MM.1S (cell line): Measurements from ENCODE around the gene MYCL.

ENCODE experiments used
- DNase-seq: peaks from one replicate; pipeline ENCODE4 v3.0.0-alpha.2; 2015
- H2AFZ ChIP-seq: fragments of 300-600 bp; sonication (generic); 2 replicates; pipeline ENCODE4 v1.6.0; 2016; ENCODE audit warnings: antibody characterized with exemption, low read length
- H3F3A ChIP-seq: fragments of 300-600 bp; sonication (generic); 2 replicates; pipeline ENCODE4 v1.6.1; 2016; ENCODE audit warnings: mild to moderate bottlenecking, antibody characterized with exemption, low read length, moderate library complexity, mixed read lengths; ENCODE audit not compliant: insufficient read depth
- H3K27ac ChIP-seq: fragments of 300-600 bp; sonication (generic); 2 replicates; pipeline ENCODE4 v1.5.1; 2016; ENCODE audit warnings: mild to moderate bottlenecking, low read length
- H3K27me3 ChIP-seq: fragments of 300-600 bp; sonication (generic); replicated peaks from 2 replicates; pipeline ENCODE4 v1.6.0; 2016; ENCODE audit warnings: low read length; ENCODE audit not compliant: insufficient read depth
- H3K36me3 ChIP-seq: fragments of 300-600 bp; sonication (generic); replicated peaks from 2 replicates; pipeline ENCODE4 v1.6.1; 2016; ENCODE audit warnings: mild to moderate bottlenecking, low read length, mixed read lengths; ENCODE audit not compliant: insufficient read depth
- H3K4me1 ChIP-seq: fragments of 300-600 bp; sonication (generic); 2 replicates; pipeline ENCODE4 v1.6.1; 2016; ENCODE audit warnings: low read length, mixed read lengths
- H3K4me2 ChIP-seq: fragments of 300-600 bp; sonication (generic); 2 replicates; pipeline ENCODE4 v1.6.0; 2016; ENCODE audit warnings: low read depth, low read length
- H3K4me3 ChIP-seq: fragments of 300-600 bp; sonication (generic); 2 replicates; pipeline ENCODE4 v1.5.1; 2016; ENCODE audit warnings: low read length, mixed read lengths
- H3K79me2 ChIP-seq: fragments of 300-600 bp; sonication (generic); 2 replicates; pipeline ENCODE4 v1.6.1; 2016; ENCODE audit warnings: mixed run types, low read length, mixed read lengths
- H3K9ac ChIP-seq: fragments of 300-600 bp; sonication (generic); 2 replicates; pipeline ENCODE4 v1.6.1; 2016; ENCODE audit warnings: low read length, mixed read lengths
- H3K9me2 ChIP-seq: fragments of 300-600 bp; sonication (generic); replicated peaks from 2 replicates; pipeline ENCODE4 v1.6.1; 2016; ENCODE audit warnings: mild to moderate bottlenecking, low read length, mixed read lengths; ENCODE audit not compliant: insufficient read depth
- H3K9me3 ChIP-seq: fragments of 300-600 bp; sonication (generic); replicated peaks from 2 replicates; pipeline ENCODE4 v1.6.1; 2016; ENCODE audit warnings: mild to moderate bottlenecking, low read length, mixed read lengths; ENCODE audit not compliant: insufficient read depth
- H4K20me1 ChIP-seq: fragments of 300-600 bp; sonication (generic); 2 replicates; pipeline ENCODE4 v1.6.1; 2016; ENCODE audit warnings: mild to moderate bottlenecking, low read length, moderate library complexity, mixed read lengths; ENCODE audit not compliant: insufficient read depth
- EZH2 ChIP-seq: fragments of 300-600 bp; sonication (generic); optimal IDR thresholded peaks from 2 replicates; pipeline ENCODE3; 2017; ENCODE audit warnings: low read depth, mild to moderate bottlenecking, antibody characterized with exemption, low read length, mixed read lengths
- EZH2phosphoT487 ChIP-seq: fragments of 300-600 bp; sonication (generic); IDR thresholded peaks from 2 replicates; pipeline ENCODE4 v1.6.1; 2018; ENCODE audit warnings: antibody characterized with exemption, low read length
- TF ChIP-seq, protein P1 (sequence below): fragments of 300-600 bp; sonication (generic); IDR thresholded peaks from 2 replicates; pipeline ENCODE4 v1.5.1; 2016; ENCODE audit warnings: antibody characterized with exemption, low read length, mixed read lengths

The MYCL gene

DNA sequence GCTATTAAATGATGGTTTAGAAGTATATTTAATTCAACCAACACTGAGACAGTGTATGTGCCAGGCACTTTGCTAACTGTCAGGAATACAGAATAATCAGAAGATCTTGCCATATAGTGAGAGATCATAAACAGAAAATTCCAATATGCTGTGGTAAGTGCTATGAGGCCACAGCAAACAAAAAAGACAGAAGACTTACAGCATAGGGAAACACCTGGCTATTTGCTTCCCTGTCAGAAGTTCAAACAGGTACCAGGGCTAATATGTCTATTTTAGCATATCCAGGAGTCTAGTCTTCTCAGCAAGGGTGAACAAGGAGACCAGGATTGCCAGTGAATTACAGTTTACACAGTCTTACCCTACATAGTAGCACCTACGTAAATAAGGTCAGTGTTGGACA is 48.8 kb downstream of the MYCL start:
- no peak overlapping the region for H3K4me3 ChIP-seq
- no peak overlapping the region for H3K4me2 ChIP-seq
- no peaks in the 10 kb centered on the region for H3K27me3 ChIP-seq
- DNase-seq = no peak
- H3K79me2 ChIP-seq = peaks cover 45% of the 10 kb centered on the region
- TF ChIP-seq EZH2 (no peak), EZH2phosphoT487 (no peak)
- TF ChIP-seq, protein P1, sequence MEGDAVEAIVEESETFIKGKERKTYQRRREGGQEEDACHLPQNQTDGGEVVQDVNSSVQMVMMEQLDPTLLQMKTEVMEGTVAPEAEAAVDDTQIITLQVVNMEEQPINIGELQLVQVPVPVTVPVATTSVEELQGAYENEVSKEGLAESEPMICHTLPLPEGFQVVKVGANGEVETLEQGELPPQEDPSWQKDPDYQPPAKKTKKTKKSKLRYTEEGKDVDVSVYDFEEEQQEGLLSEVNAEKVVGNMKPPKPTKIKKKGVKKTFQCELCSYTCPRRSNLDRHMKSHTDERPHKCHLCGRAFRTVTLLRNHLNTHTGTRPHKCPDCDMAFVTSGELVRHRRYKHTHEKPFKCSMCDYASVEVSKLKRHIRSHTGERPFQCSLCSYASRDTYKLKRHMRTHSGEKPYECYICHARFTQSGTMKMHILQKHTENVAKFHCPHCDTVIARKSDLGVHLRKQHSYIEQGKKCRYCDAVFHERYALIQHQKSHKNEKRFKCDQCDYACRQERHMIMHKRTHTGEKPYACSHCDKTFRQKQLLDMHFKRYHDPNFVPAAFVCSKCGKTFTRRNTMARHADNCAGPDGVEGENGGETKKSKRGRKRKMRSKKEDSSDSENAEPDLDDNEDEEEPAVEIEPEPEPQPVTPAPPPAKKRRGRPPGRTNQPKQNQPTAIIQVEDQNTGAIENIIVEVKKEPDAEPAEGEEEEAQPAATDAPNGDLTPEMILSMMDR = no peak
- 0 out of 2 replicates have a peak, but pooled peaks cover 2% of the 10 kb centered on the region for H3K36me3 ChIP-seq
- no peak overlapping the region for H3K9ac ChIP-seq
- no peaks in the 10 kb centered on the region for H3K9me2 ChIP-seq
- H2AFZ ChIP-seq = no peak overlapping the region
- peaks cover 9% of the 10 kb centered on the region; the same call in 1 of the 2 replicates for H3F3A ChIP-seq
- no peak overlapping the region for H3K27ac ChIP-seq
- H3K4me1 ChIP-seq = peaks cover 22% of the 10 kb centered on the region
- no peaks in the 10 kb centered on the region for H4K20me1 ChIP-seq
- no peaks in the 10 kb centered on the region for H3K9me3 ChIP-seq

DNA sequence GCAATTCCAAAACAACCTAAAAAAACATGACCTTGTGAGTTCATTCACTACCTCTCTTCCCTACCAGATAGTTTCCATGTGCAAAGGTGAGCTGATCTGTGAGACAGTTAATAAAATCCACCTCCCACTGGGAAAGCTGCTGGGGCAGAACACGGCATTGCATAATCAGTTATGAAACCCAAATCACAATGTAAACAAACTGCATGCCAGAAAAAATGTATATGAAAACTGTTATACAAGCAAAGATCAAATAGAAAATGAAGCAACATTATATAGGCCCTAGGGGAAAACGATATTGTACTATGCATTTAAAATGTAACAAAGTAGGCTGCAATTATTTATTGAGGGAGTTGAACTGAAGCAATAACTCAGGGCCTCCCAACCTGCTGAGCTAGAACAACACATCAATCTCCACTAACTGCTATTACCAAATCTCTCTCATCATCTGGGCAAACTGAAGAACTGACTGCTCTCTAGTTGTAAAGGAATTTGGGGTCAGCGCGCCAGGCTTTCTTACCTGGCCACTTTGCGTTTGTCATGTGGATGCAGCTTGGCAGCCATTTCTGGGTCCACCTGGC is 49.4 kb downstream of the MYCL start:
- Histone ChIP-seq H4K20me1 (no peaks in the 10 kb centered on the region), H3K9me2 (no peaks in the 10 kb centered on the region), H3K79me2 (peaks cover 39% of the 10 kb centered on the region), H3K4me1 (peaks cover 28% of the 10 kb centered on the region), H3K27me3 (no peaks in the 10 kb centered on the region), H3K9ac (no peak overlapping the region), H3K36me3 (no peaks in the 10 kb centered on the region), H3K4me2 (no peak overlapping the region), H2AFZ (no peak overlapping the region), H3K9me3 (no peaks in the 10 kb centered on the region), H3K27ac (no peak overlapping the region), H3K4me3 (no peak overlapping the region), H3F3A (peaks cover 14% of the 10 kb centered on the region)
- TF ChIP-seq EZH2 = no peak
- TF ChIP-seq EZH2phosphoT487 = no peak
- no peak for DNase-seq

DNA sequence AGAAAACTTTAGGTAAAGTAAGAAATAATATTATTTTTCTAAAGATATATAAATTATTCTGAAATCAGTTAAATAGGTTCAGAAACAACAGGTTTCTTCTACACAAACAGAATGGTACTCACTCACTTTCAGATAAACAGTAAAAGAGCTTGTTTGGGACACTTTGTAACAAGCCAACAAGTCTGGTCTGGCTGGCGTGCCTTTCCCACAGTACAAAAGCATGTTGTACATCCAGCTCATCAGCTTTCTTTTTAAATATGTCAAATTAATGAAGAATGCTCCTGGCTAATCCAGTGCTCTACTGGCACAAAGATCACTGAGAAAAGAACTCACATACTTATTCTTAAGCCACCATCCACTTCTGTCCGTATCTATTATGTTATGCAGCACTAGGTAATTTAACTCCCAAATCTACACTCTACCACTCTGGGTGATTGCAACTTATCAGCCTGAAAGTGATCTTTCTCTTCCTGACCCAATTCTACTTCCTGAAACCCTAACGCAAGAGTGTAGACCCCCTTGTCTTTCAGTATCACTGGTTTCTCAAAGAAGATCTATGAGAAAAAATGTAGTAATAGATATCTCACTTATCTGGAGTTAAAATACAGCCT is 51.0 kb downstream of the MYCL start:
- Histone ChIP-seq H3K4me3 (no peak overlapping the region), H3K9me3 (no peaks in the 10 kb centered on the region), H3K9ac (no peak overlapping the region), H4K20me1 (no peaks in the 10 kb centered on the region), H3K36me3 (no peaks in the 10 kb centered on the region), H3K27ac (no peak overlapping the region), H3K4me1 (peaks cover 44% of the 10 kb centered on the region), H3K79me2 (peaks cover 31% of the 10 kb centered on the region), H3K4me2 (no peak overlapping the region), H3K9me2 (no peaks in the 10 kb centered on the region), H3F3A (peaks cover 30% of the 10 kb centered on the region), H3K27me3 (no peaks in the 10 kb centered on the region), H2AFZ (no peak overlapping the region)
- no peak for DNase-seq
- TF ChIP-seq, protein P1 = no peak
- TF ChIP-seq EZH2 = no peak
- TF ChIP-seq EZH2phosphoT487 = no peak

DNA sequence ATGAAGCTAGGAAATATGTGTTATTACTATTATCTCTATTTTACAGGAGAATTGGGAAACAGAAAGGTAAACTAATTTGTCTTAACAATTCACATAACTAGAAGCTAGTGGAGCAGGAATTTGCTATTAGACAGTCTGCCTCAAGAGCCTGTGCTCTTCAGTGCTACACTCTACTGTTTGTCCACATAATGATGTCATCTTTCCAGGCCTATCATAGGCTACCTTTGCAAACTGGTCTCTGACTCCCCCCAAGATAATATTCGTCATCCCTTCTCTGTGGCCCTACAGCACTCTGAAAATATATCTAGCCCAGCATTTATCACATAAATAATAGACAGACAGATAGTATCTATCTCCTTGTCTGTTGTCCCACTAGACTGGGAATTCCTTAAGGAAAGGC is 52.5 kb downstream of the MYCL start:
- no peaks in the 10 kb centered on the region for H3K9me2 ChIP-seq
- DNase-seq = no peak
- H3K36me3 ChIP-seq = no peaks in the 10 kb centered on the region
- H3K9ac ChIP-seq = no peak overlapping the region
- TF ChIP-seq EZH2 (no peak), EZH2phosphoT487 (no peak)
- TF ChIP-seq, protein P1 = no peak
- H2AFZ ChIP-seq = no peak overlapping the region
- H3K79me2 ChIP-seq = peaks cover 21% of the 10 kb centered on the region
- peaks cover 49% of the 10 kb centered on the region for H3K4me1 ChIP-seq
- H3K4me3 ChIP-seq = no peak overlapping the region
- H3K27ac ChIP-seq = no peak overlapping the region
- H3K27me3 ChIP-seq = no peaks in the 10 kb centered on the region
- H4K20me1 ChIP-seq = no peaks in the 10 kb centered on the region
- H3K4me2 ChIP-seq = no peak overlapping the region
- peaks cover 40% of the 10 kb centered on the region for H3F3A ChIP-seq
- no peaks in the 10 kb centered on the region for H3K9me3 ChIP-seq
